Thyroid gland (tissue), 4 donors: ENCODE data around the gene P2RX2. TPM values are rescaled to one million over a fixed set of nuclear protein-coding genes. Genes with fewer than 3 reads are reported as not detected.

Source experiments
- DNase-seq, 2 donors: peaks; one replicate each; pipeline ENCODE4 v3.0.0-alpha.2; 2019
- H3K27ac ChIP-seq, 3 donors: fragments of 200-600 bp; sonication (generic); 1 replicate in 2 of 3; 2 replicates in 1 of 3; pipeline ENCODE4 v1.5.1; 2016 to 2019; ENCODE audit warnings: mild to moderate bottlenecking in 1 of 3, moderate library complexity in 1 of 3
- H3K27me3 ChIP-seq: fragments of 200-600 bp; sonication (generic); one replicate; pipeline ENCODE4 v1.5.1; 2019
- H3K36me3 ChIP-seq, 2 donors: fragments of 200-600 bp; sonication (generic); one replicate each; pipeline ENCODE4 v1.5.1; 2016 to 2019
- H3K4me1 ChIP-seq, 2 donors: fragments of 200-600 bp; sonication (generic); one replicate each; pipeline ENCODE4 v1.5.1; 2017 to 2019
- H3K4me3 ChIP-seq, 3 donors: fragments of 200-600 bp; sonication (generic); replicated peaks in 1 of 3; 1 replicate in 2 of 3; 2 replicates in 1 of 3; pipeline ENCODE4 v1.5.1; 2016; ENCODE audit warnings: mild to moderate bottlenecking in 1 of 3
- H3K9me3 ChIP-seq: fragments of 200-600 bp; sonication (generic); one replicate; pipeline ENCODE4 v1.5.1; 2017
- CTCF ChIP-seq, 6 experiments: fragments of 200-600 bp in 3 of 6; fragments of 450-650 bp in 3 of 6; sonication (generic) in 3 of 6; IDR thresholded peaks; one replicate each; pipeline ENCODE4 v1.5.1; 2016 to 2019; ENCODE audit warnings: antibody characterized with exemption in 6 of 6, mild to moderate bottlenecking in 2 of 6, inconsistent platforms in 1 of 6, moderate library complexity in 1 of 6
- POLR2A ChIP-seq, 2 donors: fragments of 450-650 bp; IDR thresholded peaks; one replicate each; pipeline ENCODE4 v1.6.1; 2017; ENCODE audit warnings: antibody characterized with exemption in 2 of 2, mild to moderate bottlenecking in 2 of 2, moderate library complexity in 1 of 2
- whole genome bisulfite sequencing, 2 donors: methylation state at CpG; one replicate each; pipeline ENCODE4 v1.1.5; 2017; 5-methylcytosine and 5-hydroxymethylcytosine counted together
- intact Hi-C: fragments of 100-400 bp; cut with DNase I; formaldehyde crosslinking; loops from one replicate; pipeline ENCODE4 v1.15.1; 2023
- total RNA-seq, 4 donors: library from RNA; depleted of rRNA; stranded (reverse); fragments of >200 nt; gene quantifications; one replicate each; pipeline ENCODE4 v1.2.3, GENCODE V29; 2016

Gene P2RX2
- total RNA-seq, 4 donors from 2014 or later, result 0.45 TPM; not detected in 3

GRCh38 chr12:132617822-132618682 lies 524 bp upstream of the P2RX2 start:
- TF ChIP-seq POLR2A (IDR thresholded peaks at IDR 0.05), result no peak
- no peak for TF ChIP-seq CTCF (IDR thresholded peaks at IDR 0.05)
- 13 to 19% methylated on average over 26 to 39 of the region's 51 CpGs for whole genome bisulfite sequencing, 2 donors
- peaks cover 25% of the 10 kb centered on the region for H3K27me3 ChIP-seq

GRCh38 chr12:132619071-132619385 lies 452 bp downstream of the P2RX2 start:
- H3K9me3 ChIP-seq, result no peaks in the 10 kb centered on the region
- intact Hi-C loops, result loop anchor here (10.0 kb wide), 1 partner anchor 464 kb away; no protein-coding TSS in a partner anchor
- H3K36me3 ChIP-seq, result no peaks in the 10 kb centered on the region
- H3K4me1 ChIP-seq, result peaks cover 4 to 5% of the 10 kb centered on the region in 2 donors
- no peak overlapping the region for H3K27ac ChIP-seq
- no CpG with 5 or more reads among the region's 28 CpGs for WGBS, 2 donors
- DNase-seq, result no peak
- H3K27me3 ChIP-seq, result peaks cover 25% of the 10 kb centered on the region
- TF ChIP-seq POLR2A (IDR thresholded peaks at IDR 0.05) (no peak), CTCF (IDR thresholded peaks at IDR 0.05) (no peak)
- H3K4me3 ChIP-seq, result no peak overlapping the region

More at GRCh38 chr12:132617822-132618682, 524 bp upstream of the P2RX2 start:
- H3K4me1 ChIP-seq, result peaks cover 4 to 5% of the 10 kb centered on the region in 2 donors
- H3K4me3 ChIP-seq, result no peak overlapping the region
- no peak for DNase-seq
- H3K9me3 ChIP-seq, result no peaks in the 10 kb centered on the region
- intact Hi-C loops, result loop anchor here (10.0 kb wide), 1 partner anchor 463 kb away; no protein-coding TSS in a partner anchor
- no peak overlapping the region for H3K27ac ChIP-seq
- no peaks in the 10 kb centered on the region for H3K36me3 ChIP-seq

DNA sequence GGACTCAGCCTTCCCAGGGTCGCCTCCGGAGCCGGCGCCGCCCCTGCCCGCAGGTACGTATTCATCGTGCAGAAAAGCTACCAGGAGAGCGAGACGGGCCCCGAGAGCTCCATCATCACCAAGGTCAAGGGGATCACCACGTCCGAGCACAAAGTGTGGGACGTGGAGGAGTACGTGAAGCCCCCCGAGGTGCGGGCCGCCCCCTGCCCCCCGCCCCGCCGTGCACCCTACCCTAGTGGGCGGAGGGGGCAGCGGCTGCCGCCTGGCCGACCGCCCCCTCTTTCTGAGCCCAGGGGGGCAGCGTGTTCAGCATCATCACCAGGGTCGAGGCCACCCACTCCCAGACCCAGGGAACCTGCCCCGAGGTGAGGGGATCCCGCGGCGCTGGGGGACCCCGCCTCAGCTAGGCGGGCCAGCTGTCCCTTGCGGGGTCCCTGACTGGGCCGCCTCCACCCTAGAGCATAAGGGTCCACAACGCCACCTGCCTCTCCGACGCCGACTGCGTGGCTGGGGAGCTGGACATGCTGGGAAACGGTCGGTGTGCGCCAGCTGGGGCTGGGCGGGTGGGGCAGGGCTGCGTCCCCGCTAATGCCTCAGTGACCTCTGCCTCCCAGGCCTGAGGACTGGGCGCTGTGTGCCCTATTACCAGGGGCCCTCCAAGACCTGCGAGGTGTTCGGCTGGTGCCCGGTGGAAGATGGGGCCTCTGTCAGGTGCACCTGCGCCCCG lies 973 bp downstream of the P2RX2 start:
- WGBS, 2 donors, result 17 to 34% methylated on average over 14 to 17 of the region's 53 CpGs
- TF ChIP-seq POLR2A (IDR thresholded peaks at IDR 0.05), result no peak
- no peak for TF ChIP-seq CTCF (IDR thresholded peaks at IDR 0.05)
- no peak for DNase-seq
- Histone ChIP-seq H3K4me1 (peaks cover 4 to 5% of the 10 kb centered on the region in 2 donors), H3K27me3 (peaks cover 25% of the 10 kb centered on the region), H3K36me3 (no peaks in the 10 kb centered on the region), H3K27ac (no peak overlapping the region), H3K9me3 (no peaks in the 10 kb centered on the region), H3K4me3 (no peak overlapping the region)
- intact Hi-C loops, result loop anchor here (10.0 kb wide), 1 partner anchor 465 kb away; no protein-coding TSS in a partner anchor

- TF ChIP-seq POLR2A (IDR thresholded peaks at IDR 0.05) (no peak), CTCF (IDR thresholded peaks at IDR 0.05) (no peak)
- peaks cover 4 to 5% of the 10 kb centered on the region in 2 donors for H3K4me1 ChIP-seq
- no peaks in the 10 kb centered on the region for H3K36me3 ChIP-seq
- WGBS, 2 donors, result 52 to 70% methylated on average over 18 to 22 of the region's 29 CpGs
- no peak overlapping the region for H3K4me3 ChIP-seq
- DNase-seq, result no peak
- H3K27me3 ChIP-seq, result peaks cover 25% of the 10 kb centered on the region
- intact Hi-C loops, result no loop called here
- no peak overlapping the region for H3K27ac ChIP-seq
- no peaks in the 10 kb centered on the region for H3K9me3 ChIP-seq
Measured at GRCh38 chr12:132620113-132620898, 1.7 kb downstream of the P2RX2 start.
